Mesothelial cell of epicardium (in vitro differentiated cells): ENCODE results near the gene CHAC2. TPM values are rescaled to one million over a fixed set of nuclear protein-coding genes. Genes with fewer than 3 reads are reported as not detected.

ENCODE experiments used
- DNase-seq, 2 experiments: peaks; one replicate each; pipeline ENCODE4 v3.0.0; 2021; ENCODE audit warnings: low spot score in 2 of 2; ENCODE audit not compliant: unreplicated experiment in 2 of 2
- H3K27ac Mint-ChIP-seq: 2 replicates; pipeline ENCODE4 v1.8.0; 2021; ENCODE audit warnings: mixed read lengths
- H3K27me3 Mint-ChIP-seq: 2 replicates; pipeline ENCODE4 v1.8.0; 2021; ENCODE audit warnings: low read depth, mixed read lengths
- H3K36me3 Mint-ChIP-seq: 2 replicates; pipeline ENCODE4 v1.8.0; 2021; ENCODE audit warnings: mixed read lengths
- H3K4me1 Mint-ChIP-seq: 2 replicates; pipeline ENCODE4 v1.8.0; 2021; ENCODE audit warnings: mixed read lengths
- H3K4me3 Mint-ChIP-seq: 2 replicates; pipeline ENCODE4 v1.8.0; 2021; ENCODE audit warnings: mild to moderate bottlenecking, moderate library complexity, mixed read lengths
- H3K9me3 Mint-ChIP-seq: 2 replicates; pipeline ENCODE4 v1.8.0; 2021; ENCODE audit warnings: mixed read lengths
- CTCF ChIP-seq: fragments of 200-600 bp; sonication (generic); IDR thresholded peaks from one replicate; pipeline ENCODE4 v1.5.0; 2021; ENCODE audit warnings: antibody characterized with exemption; ENCODE audit not compliant: unreplicated experiment
- total RNA-seq: library from RNA; stranded (reverse); gene quantifications from 3 replicates; pipeline ENCODE4 v1.2.1, GENCODE V29; 2021

The CHAC2 gene
- total RNA-seq, 1 donor from 2014 or later, result 1.1 TPM

DNA sequence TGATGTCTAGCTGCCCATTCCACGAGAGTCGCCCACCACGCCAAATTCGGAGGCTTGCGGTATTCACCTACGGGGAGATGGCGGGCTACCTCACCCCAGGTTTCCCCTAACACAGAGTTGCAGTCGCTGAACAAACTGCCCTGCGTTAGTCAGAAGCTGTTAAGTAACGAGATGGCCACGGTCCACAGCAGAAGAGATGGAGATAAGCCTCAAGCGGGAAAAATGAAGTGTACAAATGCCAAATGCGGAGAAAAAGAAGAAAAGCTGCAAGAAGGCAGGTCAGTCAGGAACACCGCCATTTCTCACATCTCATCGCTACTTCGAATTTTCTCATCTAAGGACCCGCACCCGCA is 18.7 kb downstream of the CHAC2 start:
- peak in 1 of 2 experiments; percentile 47 for DNase-seq

DNA sequence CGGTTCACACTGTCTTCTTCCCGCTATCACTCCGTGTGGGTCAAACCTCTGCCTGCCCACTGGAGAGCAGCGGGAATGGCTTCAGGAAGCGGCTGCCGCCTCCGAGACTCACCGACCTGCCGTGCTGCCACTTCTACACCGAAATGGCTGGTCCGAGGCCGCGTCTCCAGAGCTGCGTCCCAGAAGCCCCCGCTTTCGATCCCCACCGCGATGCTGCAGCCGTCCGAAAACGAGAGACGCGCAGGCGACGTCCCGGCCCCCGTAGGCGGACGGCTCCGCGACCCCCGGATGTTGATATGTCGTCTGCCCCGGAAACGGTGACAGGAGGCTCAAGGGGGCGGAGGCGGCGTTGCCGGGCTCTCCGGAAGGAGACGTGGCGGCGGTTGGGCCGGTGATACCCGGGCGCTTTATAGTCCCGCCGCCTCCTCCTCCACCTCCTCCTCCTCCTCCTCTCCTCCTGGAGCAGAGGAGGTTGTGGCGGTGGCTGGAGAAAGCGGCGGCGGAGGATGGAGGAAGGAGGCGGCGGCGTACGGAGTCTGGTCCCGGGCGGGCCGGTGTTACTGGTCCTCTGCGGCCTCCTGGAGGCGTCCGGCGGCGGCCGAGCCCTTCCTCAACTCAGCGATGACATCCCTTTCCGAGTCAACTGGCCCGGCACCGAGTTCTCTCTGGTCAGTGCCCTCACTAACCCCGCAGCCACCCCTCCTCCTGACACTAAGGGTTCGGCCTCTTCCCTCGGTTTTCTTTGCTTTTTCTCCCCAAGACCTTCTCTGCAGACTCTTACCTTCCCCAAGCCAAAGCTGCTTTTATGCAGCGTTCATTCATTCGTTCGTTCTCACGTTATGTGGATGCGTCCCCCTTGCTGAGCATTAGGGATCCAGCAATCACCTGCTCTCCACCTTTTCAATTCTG is 19.4 kb downstream of the CHAC2 start, which contains the start of the genes ASB3 and ERLEC1:
ASB3 (minus strand) TSS at position 249 of the 909 bp plus-strand sequence. CDS start 21,381 bp downstream, outside the sequence.
ERLEC1 (plus strand) TSS at position 340 of the 909 bp plus-strand sequence; CDS start at position 507, 167 bp downstream.
- TF ChIP-seq CTCF, result no peak
- peak; percentile 67 to 87 for DNase-seq
- no peaks in the 10 kb centered on the region for H3K27me3 Mint-ChIP-seq
- peaks cover 43% of the 10 kb centered on the region for H3K4me1 Mint-ChIP-seq
- no peaks in the 10 kb centered on the region for H3K36me3 Mint-ChIP-seq
- no peaks in the 10 kb centered on the region for H3K9me3 Mint-ChIP-seq
- peak within 1 kb of the TSS; percentile 97 for H3K27ac Mint-ChIP-seq
- peak within 1 kb of the TSS; percentile 93 for H3K4me3 Mint-ChIP-seq

More for the DNA sequence above, 18.7 kb downstream of the CHAC2 start:
- TF ChIP-seq CTCF, result no peak
- Mint-ChIP-seq H3K4me1 (peaks cover 43% of the 10 kb centered on the region), H3K27ac (peak overlapping the region; percentile 97), H3K4me3 (peak overlapping the region; percentile 93), H3K27me3 (no peaks in the 10 kb centered on the region), H3K36me3 (no peaks in the 10 kb centered on the region), H3K9me3 (no peaks in the 10 kb centered on the region)

DNA sequence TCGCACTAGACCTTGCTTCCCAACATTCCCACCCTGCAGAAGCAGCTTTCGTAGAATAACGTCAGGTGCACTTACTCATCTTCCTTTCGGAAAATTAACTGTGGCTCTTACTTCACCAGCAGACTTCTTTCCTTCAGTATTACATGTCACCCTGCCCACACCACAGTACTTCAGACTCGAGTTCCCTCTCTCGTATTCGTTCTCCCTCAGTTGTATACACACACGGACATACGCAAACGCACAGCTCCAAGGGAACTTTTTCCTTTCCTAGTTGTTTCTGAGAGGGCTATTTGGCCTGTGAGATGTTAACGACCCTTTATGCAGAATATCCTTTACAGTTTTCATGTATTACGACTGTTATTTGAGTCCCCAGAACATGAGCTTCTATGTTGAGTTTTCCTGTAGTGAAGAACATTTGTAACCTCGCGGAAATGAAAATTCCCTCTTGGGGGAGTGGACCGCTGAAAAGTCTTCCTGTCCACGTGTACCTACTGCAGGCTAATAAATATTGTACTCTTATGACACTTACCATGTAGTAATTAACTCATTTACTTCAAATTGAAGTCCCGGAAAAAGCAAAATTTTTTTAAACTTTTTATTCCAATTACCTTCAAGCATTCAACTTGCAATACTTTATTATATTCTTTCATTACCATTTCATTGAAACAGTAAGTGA is 20.1 kb downstream of the CHAC2 start:
- Mint-ChIP-seq H3K36me3 (no peaks in the 10 kb centered on the region), H3K4me3 (peak overlapping the region; percentile 93), H3K27me3 (no peaks in the 10 kb centered on the region), H3K9me3 (no peaks in the 10 kb centered on the region), H3K4me1 (peaks cover 39% of the 10 kb centered on the region), H3K27ac (peak overlapping the region; percentile 93)
- no peak for DNase-seq
- no peak for TF ChIP-seq CTCF

- H3K27me3 Mint-ChIP-seq, result no peaks in the 10 kb centered on the region
- H3K9me3 Mint-ChIP-seq, result no peaks in the 10 kb centered on the region
- H3K4me3 Mint-ChIP-seq, result no peak overlapping the region
- no peak overlapping the region for H3K27ac Mint-ChIP-seq
- peaks cover 5% of the 10 kb centered on the region for H3K4me1 Mint-ChIP-seq
- no peak for TF ChIP-seq CTCF
- H3K36me3 Mint-ChIP-seq, result peaks cover 7% of the 10 kb centered on the region
- no peak for DNase-seq
These were observed 25.7 kb downstream of the CHAC2 start for GRCh38 chr2:53793261-53793660.

GRCh38 chr2:53793821-53794220 is 26.2 kb downstream of the CHAC2 start:
- DNase-seq, result no peak
- H3K9me3 Mint-ChIP-seq, result no peaks in the 10 kb centered on the region
- H3K27ac Mint-ChIP-seq, result no peak overlapping the region
- no peaks in the 10 kb centered on the region for H3K27me3 Mint-ChIP-seq
- no peaks in the 10 kb centered on the region for H3K4me1 Mint-ChIP-seq
- no peak for TF ChIP-seq CTCF
- H3K4me3 Mint-ChIP-seq, result no peak overlapping the region
- H3K36me3 Mint-ChIP-seq, result peaks cover 8% of the 10 kb centered on the region
